HG02973 (cell line): ENCODE data around the gene HYCC2.
"Not testable (repeated sequence)": the region's sequence is repeated elsewhere in the genome, so short reads cannot be mapped to it uniquely, and the experiment has no call there.

Experiments used
- ATAC-seq: cut with Tn5 transposase; IDR thresholded peaks from one replicate; pipeline ENCODE4 v1.9.1; 2021; ENCODE audit warnings: moderate library complexity; ENCODE audit not compliant: unreplicated experiment

Gene HYCC2

GRCh38 chr2:201073071-201073470 lies 1.6 kb upstream of the HYCC2 start:
- no peak for ATAC-seq

- ATAC-seq: no peak
These were observed 695 bp upstream of the HYCC2 start for GRCh38 chr2:201072201-201072530.

GRCh38 chr2:201070948-201071478 lies 458 bp downstream of the HYCC2 start:
- ATAC-seq: peak; percentile 27

- ATAC-seq: no peak
These were observed 6.6 kb downstream of the HYCC2 start for GRCh38 chr2:201064797-201065329.

- not testable (repeated sequence) for ATAC-seq
These were observed 8.0 kb downstream of the HYCC2 start for GRCh38 chr2:201063516-201063915.

- ATAC-seq: no peak
These were observed 11.3 kb downstream of the HYCC2 start for GRCh38 chr2:201059961-201060755.

GRCh38 chr2:201058914-201059313 lies 12.6 kb downstream of the HYCC2 start:
- ATAC-seq: no peak

GRCh38 chr2:201057715-201058248 lies 13.7 kb downstream of the HYCC2 start:
- ATAC-seq: no peak

GRCh38 chr2:201057087-201057521 lies 14.4 kb downstream of the HYCC2 start:
- ATAC-seq: no peak

GRCh38 chr2:201049455-201049854 lies 22.0 kb downstream of the HYCC2 start:
- ATAC-seq: no peak

- ATAC-seq: no peak
These were observed 24.6 kb downstream of the HYCC2 start for GRCh38 chr2:201046881-201047280.

GRCh38 chr2:201043050-201043449 lies 28.4 kb downstream of the HYCC2 start:
- ATAC-seq: not testable (repeated sequence)

- not testable (repeated sequence) for ATAC-seq
These were observed 29.0 kb downstream of the HYCC2 start for GRCh38 chr2:201042451-201042850.

- no peak for ATAC-seq
These were observed 30.4 kb downstream of the HYCC2 start for GRCh38 chr2:201040867-201041628.

- ATAC-seq: no peak
These were observed 32.6 kb downstream of the HYCC2 start for GRCh38 chr2:201038855-201039254.

GRCh38 chr2:201038361-201038760 lies 33.1 kb downstream of the HYCC2 start:
- not testable (repeated sequence) for ATAC-seq

- ATAC-seq: not testable (repeated sequence)
These were observed 37.1 kb downstream of the HYCC2 start for GRCh38 chr2:201034355-201034754.

GRCh38 chr2:201024518-201024917 lies 47.0 kb downstream of the HYCC2 start:
- no peak for ATAC-seq

- ATAC-seq: no peak
These were observed 49.6 kb downstream of the HYCC2 start for GRCh38 chr2:201021914-201022313.
